SK-N-SH treated with all-trans-retinoic acid at 6 μM for 48 hours (cell line): ENCODE data around the gene SLFN11.

ENCODE experiments used
- ARNTL ChIP-seq: fragments of 450-650 bp; formaldehyde crosslinking; IDR thresholded peaks from 2 replicates; pipeline ENCODE4 v1.5.0; 2020; ENCODE audit warnings: low read depth, mild to moderate bottlenecking, moderate library complexity, borderline replicate concordance
- CREB5 ChIP-seq: fragments of 250-450 bp; sonication (Bioruptor Pico); IDR thresholded peaks from 2 replicates; pipeline ENCODE4 v1.5.1; 2020; ENCODE audit warnings: low read depth, mild to moderate bottlenecking, moderate library complexity
- CSDC2 ChIP-seq: fragments of 250-450 bp; sonication (Bioruptor Pico); IDR thresholded peaks from 2 replicates; pipeline ENCODE4 v1.5.0; 2020; ENCODE audit warnings: mild to moderate bottlenecking, moderate library complexity
- CSRNP3 ChIP-seq: fragments of 250-450 bp; sonication (Bioruptor Pico); IDR thresholded peaks from 2 replicates; pipeline ENCODE4 v1.5.1; 2021; ENCODE audit warnings: mild to moderate bottlenecking, moderate library complexity
- PATZ1 ChIP-seq: fragments of 250-450 bp; sonication (Bioruptor Pico); IDR thresholded peaks from 2 replicates; pipeline ENCODE4 v1.8.0; 2020; ENCODE audit warnings: mild to moderate bottlenecking, moderate library complexity, borderline replicate concordance
- SNAI2 ChIP-seq: fragments of 250-450 bp; sonication (Bioruptor Pico); IDR thresholded peaks from 2 replicates; pipeline ENCODE4 v1.5.0; 2020; ENCODE audit warnings: mild to moderate bottlenecking, moderate library complexity
- TOX ChIP-seq: fragments of 250-450 bp; sonication (Bioruptor Pico); IDR thresholded peaks from 2 replicates; pipeline ENCODE4 v1.8.0; 2021; ENCODE audit warnings: mild to moderate bottlenecking, moderate library complexity, borderline replicate concordance
- ZFP30 ChIP-seq: fragments of 450-650 bp; formaldehyde crosslinking; IDR thresholded peaks from 2 replicates; pipeline ENCODE4 v1.5.0; 2022; ENCODE audit warnings: mild to moderate bottlenecking, moderate library complexity
- ZNF565 ChIP-seq: fragments of 450-650 bp; formaldehyde crosslinking; conservative IDR thresholded peaks from 2 replicates; pipeline ENCODE4 v1.5.0; 2020; ENCODE audit warnings: low read depth, mild to moderate bottlenecking, moderate library complexity

GRCh38 chr17:35404360-35404759, 30.9 kb upstream of the SLFN11 start:
- TF ChIP-seq ZNF565: no peak
- TF ChIP-seq CSRNP3 (CRISPR knock-in tag): no peak
- no peak for TF ChIP-seq ZFP30 (CRISPR knock-in tag)
- TF ChIP-seq PATZ1 (CRISPR knock-in tag): no peak
- no peak for TF ChIP-seq ARNTL
- no peak for TF ChIP-seq TOX (CRISPR knock-in tag)
- no peak for TF ChIP-seq CREB5 (CRISPR knock-in tag)
- no peak for TF ChIP-seq SNAI2 (CRISPR knock-in tag)
- TF ChIP-seq CSDC2 (CRISPR knock-in tag): no peak
